ENCODE results near the gene INPP5D. TPM values are rescaled to one million over a fixed set of nuclear protein-coding genes. Genes with fewer than 3 reads are reported as not detected.
"Not testable (repeated sequence)": the region's sequence is repeated elsewhere in the genome, so short reads cannot be mapped to it uniquely, and the experiment has no call there.

INPP5D gene
- total and polyA plus RNA-seq, 3 experiments from 2014 or later = 49.3 to 146 (median 51.0) TPM

DNA sequence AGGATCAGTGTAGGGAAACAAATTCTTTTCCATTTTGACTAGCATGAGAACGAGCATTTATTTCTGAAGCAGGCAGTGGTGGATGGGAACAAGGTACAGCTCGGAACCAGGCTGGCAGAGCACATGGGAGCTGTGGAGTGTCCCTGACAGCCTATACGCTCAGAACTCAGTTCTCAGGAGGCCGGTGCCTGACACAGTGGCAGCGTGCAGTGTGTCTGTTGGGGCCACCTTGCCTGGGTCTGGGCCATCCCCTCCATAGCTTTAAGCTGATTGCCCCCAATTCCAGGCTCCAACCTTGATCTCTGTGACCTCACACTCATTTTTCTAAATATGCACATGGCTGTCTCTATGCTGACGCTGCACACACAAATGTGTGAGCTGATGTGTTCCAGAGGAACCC, 136.9 kb downstream of the INPP5D start:
- peaks cover 0 to 4% (median 0%) of the 10 kb centered on the region in 3 donors for H3K4me1 Mint-ChIP-seq
- ChIA-PET CTCF (interaction anchor here (0.7 to 1.5 kb wide), 2 partner anchors 13 to 54 kb away, joined by 3 read pairs; no protein-coding TSS in a partner anchor), POLR2A (no interaction called here)
- no peaks in the 10 kb centered on the region for H3K9me3 Mint-ChIP-seq
- H3K9me3 ChIP-seq (ENCODE audit: low read length) = no peaks in the 10 kb centered on the region
- peak overlapping the region in 4 of 8 donors; percentile 67 to 94 (median 77) for H3K27ac Mint-ChIP-seq
- H3K36me3 ChIP-seq (ENCODE audit: insufficient read depth, low read length) = peaks cover 66% of the 10 kb centered on the region
- no peak for DNase-seq
- H3K27me3 Mint-ChIP-seq = peaks cover 0 to 4% of the 10 kb centered on the region in 2 donors
- no peaks in the 10 kb centered on the region for H3K27me3 ChIP-seq (ENCODE audit: insufficient read depth, low read length, poor library complexity, severe bottlenecking)
- no peaks in the 10 kb centered on the region for H3K4me1 ChIP-seq (ENCODE audit: insufficient read depth, low read length)
- no peak overlapping the region for H3K27ac ChIP-seq (ENCODE audit: low read depth, low read length)
- H3K36me3 Mint-ChIP-seq = peaks cover 30 to 95% (median 37%) of the 10 kb centered on the region in 3 donors
- H3K4me3 Mint-ChIP-seq = no peak overlapping the region
- H3K4me3 ChIP-seq (ENCODE audit: low read length) = no peak overlapping the region

DNA sequence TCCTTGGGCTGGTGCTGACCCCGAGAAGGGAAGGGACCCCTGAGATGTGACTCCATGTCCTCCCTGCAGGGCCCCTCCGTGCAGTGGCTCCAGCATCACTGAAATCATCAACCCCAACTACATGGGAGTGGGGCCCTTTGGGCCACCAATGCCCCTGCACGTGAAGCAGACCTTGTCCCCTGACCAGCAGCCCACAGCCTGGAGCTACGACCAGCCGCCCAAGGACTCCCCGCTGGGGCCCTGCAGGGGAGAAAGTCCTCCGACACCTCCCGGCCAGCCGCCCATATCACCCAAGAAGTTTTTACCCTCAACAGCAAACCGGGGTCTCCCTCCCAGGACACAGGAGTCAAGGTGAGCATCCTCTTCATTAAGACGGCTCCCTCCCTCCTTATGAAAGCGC, 137.9 kb downstream of the INPP5D start:
- H3K9me3 Mint-ChIP-seq = peaks cover 0 to 2% (median 0%) of the 10 kb centered on the region in 5 donors
- DNase-seq = no peak
- ChIA-PET POLR2A (no interaction called here), CTCF (interaction anchor here (0.7 to 1.5 kb wide), 2 partner anchors 12 to 53 kb away, joined by 3 read pairs; no protein-coding TSS in a partner anchor)
- H3K27ac Mint-ChIP-seq = peak overlapping the region in 4 of 8 donors; percentile 51 to 82 (median 70)
- peaks cover 28 to 96% (median 40%) of the 10 kb centered on the region in 3 donors for H3K36me3 Mint-ChIP-seq
- peaks cover 0 to 4% of the 10 kb centered on the region in 2 donors for H3K27me3 Mint-ChIP-seq
- Histone ChIP-seq H3K4me1 (ENCODE audit: insufficient read depth, low read length) (no peaks in the 10 kb centered on the region), H3K4me3 (ENCODE audit: low read length) (no peak overlapping the region), H3K36me3 (ENCODE audit: insufficient read depth, low read length) (peaks cover 76% of the 10 kb centered on the region), H3K27ac (ENCODE audit: low read depth, low read length) (no peak overlapping the region), H3K27me3 (ENCODE audit: insufficient read depth, low read length, poor library complexity, severe bottlenecking) (no peaks in the 10 kb centered on the region), H3K9me3 (ENCODE audit: low read length) (no peaks in the 10 kb centered on the region)
- peaks cover 0 to 4% (median 0%) of the 10 kb centered on the region in 3 donors for H3K4me1 Mint-ChIP-seq
- no peak overlapping the region for H3K4me3 Mint-ChIP-seq

DNA sequence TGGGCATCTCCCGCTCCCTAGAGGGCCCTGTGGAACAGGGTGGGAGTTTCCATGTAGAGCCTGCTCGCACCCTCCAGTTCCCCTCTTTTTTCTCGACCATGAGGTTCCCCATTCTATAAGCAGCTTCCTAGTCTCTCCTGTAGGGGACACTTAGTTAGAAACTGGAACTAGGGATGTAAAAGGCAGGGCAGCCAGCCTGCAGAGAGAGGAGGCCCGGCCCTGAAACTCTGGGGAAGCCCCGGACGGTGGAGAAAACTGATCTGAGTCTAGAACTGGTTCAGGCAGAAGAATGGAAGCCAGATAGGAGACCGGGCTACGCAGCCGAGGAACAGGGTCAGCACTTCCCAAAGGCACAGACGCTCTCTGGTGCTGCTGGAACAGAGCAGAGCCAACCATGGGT, 139.7 kb downstream of the INPP5D start:
- H3K4me3 ChIP-seq (ENCODE audit: low read length) = no peak overlapping the region
- peak overlapping the region in 1 of 7 donors; percentile 6 for H3K4me3 Mint-ChIP-seq
- H3K27ac ChIP-seq (ENCODE audit: low read depth, low read length) = no peak overlapping the region
- H3K27ac Mint-ChIP-seq = peak overlapping the region in 4 of 8 donors; percentile 36 to 73 (median 58)
- H3K4me1 ChIP-seq (ENCODE audit: insufficient read depth, low read length) = no peaks in the 10 kb centered on the region
- H3K36me3 Mint-ChIP-seq = peaks cover 38 to 92% (median 44%) of the 10 kb centered on the region in 3 donors
- peak in 1 of 5 donors; percentile 21 for DNase-seq
- H3K9me3 ChIP-seq (ENCODE audit: low read length) = no peaks in the 10 kb centered on the region
- ChIA-PET POLR2A (no interaction called here), CTCF (interaction anchor here (1.2 kb wide), 1 partner anchor 15 kb away, joined by 3 read pairs; no protein-coding TSS in a partner anchor)
- H3K9me3 Mint-ChIP-seq = peaks cover 0 to 3% (median 0%) of the 10 kb centered on the region in 5 donors
- H3K27me3 ChIP-seq (ENCODE audit: insufficient read depth, low read length, poor library complexity, severe bottlenecking) = no peaks in the 10 kb centered on the region
- H3K27me3 Mint-ChIP-seq = peaks cover 0 to 4% of the 10 kb centered on the region in 2 donors
- peaks cover 71% of the 10 kb centered on the region for H3K36me3 ChIP-seq (ENCODE audit: insufficient read depth, low read length)
- H3K4me1 Mint-ChIP-seq = peaks cover 0 to 7% (median 2%) of the 10 kb centered on the region in 3 donors

DNA sequence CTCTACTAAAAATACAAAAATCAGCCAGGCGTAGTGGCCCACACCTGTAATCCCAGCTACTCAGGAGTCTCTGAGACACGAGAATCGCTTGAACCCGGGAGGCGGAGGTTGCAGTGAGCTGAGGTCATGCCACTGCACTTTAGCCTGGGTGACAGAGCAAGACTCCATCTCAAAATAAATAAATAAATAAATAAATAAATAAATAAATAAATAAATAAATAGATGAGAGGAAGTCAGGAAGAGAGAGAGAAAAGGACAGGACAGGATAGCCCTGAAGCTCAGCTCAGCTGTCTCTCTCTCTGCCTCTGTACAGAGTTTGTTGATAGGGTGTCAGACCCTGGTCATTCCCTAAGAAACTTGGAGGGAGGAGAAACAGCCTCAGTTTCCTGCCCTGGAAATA, 140.6 kb downstream of the INPP5D start:
- H3K4me1 Mint-ChIP-seq; H3K4me3 ChIP-seq (ENCODE audit: low read length); H3K4me3 Mint-ChIP-seq; H3K9me3 Mint-ChIP-seq; H3K27me3 ChIP-seq (ENCODE audit: insufficient read depth, low read length, poor library complexity, severe bottlenecking); H3K4me1 ChIP-seq (ENCODE audit: insufficient read depth, low read length); POLR2A ChIA-PET; DNase-seq; H3K9me3 ChIP-seq (ENCODE audit: low read length); H3K27me3 Mint-ChIP-seq; H3K27ac ChIP-seq (ENCODE audit: low read depth, low read length): not testable (repeated sequence)
- Mint-ChIP-seq H3K36me3 (peaks cover 38 to 88% (median 41%) of the 10 kb centered on the region in 3 donors), H3K27ac (peak overlapping the region in 2 of 8 donors; percentile 70 to 85)
- CTCF ChIA-PET = interaction anchor here (0.7 to 1.6 kb wide), 3 partner anchors 16 to 51 kb away, joined by 3 to 5 read pairs (median 3); partner anchors contain the start of gene ATG16L1
- peaks cover 63% of the 10 kb centered on the region for H3K36me3 ChIP-seq (ENCODE audit: insufficient read depth, low read length)

DNA sequence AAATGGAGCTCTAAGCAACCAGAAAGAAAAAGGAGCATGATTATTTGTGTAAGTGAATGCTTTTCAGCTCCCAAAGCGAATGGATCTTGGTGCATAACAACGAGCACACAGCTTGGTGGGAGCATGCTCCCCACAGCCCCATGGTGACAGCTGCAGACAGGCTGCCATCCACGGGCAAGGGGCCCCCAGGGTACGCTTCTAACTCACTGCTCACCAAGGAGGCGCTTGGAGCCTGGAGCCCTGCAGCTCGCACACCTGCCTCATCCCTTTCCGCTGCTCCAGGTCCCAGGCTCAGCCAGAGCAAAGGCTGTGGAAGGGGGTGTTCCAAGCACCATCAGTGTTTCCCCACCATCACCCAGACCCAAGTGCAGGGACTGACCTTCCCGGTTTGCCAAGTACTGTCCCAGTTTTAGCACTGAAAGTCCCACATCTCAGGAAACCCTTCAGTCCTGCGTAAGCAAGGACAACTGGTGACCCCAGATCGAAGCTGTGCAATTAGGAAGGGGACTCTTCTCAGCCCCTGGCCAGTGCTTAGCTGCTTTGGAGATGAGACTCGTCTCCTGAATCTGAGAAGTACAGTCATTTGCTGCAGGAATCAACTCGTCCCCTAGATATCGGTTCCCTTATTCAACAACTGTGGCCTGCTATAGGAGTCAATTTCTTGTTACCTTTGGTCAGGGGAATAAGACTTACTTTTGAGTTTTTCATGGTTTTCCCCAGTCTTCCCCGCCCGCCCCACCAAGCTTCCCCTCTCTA, 141.3 kb downstream of the INPP5D start:
- peak overlapping the region in 7 of 8 donors; percentile 14 to 70 (median 30) for H3K27ac Mint-ChIP-seq
- POLR2A ChIA-PET = no interaction called here

DNA sequence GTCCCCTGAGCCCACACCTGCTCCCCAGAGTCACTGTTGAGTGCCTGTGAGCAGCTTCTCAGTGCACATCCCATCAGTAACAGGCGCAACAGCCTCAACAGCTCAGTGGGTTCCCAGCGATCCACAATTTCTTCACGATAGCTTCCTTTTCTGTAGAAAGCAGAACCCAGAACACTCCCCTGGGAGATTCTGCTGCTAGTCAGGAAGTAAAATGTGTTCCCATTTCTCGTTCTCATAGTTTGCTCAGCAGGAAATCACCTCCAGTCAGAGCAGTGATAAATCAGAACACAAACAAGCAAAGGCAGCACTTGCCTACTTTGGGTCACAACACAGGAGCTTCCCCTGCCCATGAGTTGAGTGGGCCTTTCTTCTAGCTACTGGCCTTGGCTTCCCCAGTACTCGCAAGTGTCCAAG, 142.4 kb downstream of the INPP5D start:
- Histone ChIP-seq H3K36me3 (ENCODE audit: insufficient read depth, low read length) (peaks cover 51% of the 10 kb centered on the region), H3K27ac (ENCODE audit: low read depth, low read length) (no peak overlapping the region), H3K9me3 (ENCODE audit: low read length) (no peaks in the 10 kb centered on the region), H3K27me3 (ENCODE audit: insufficient read depth, low read length, poor library complexity, severe bottlenecking) (no peaks in the 10 kb centered on the region), H3K4me1 (ENCODE audit: insufficient read depth, low read length) (no peaks in the 10 kb centered on the region), H3K4me3 (ENCODE audit: low read length) (no peak overlapping the region)
- Mint-ChIP-seq H3K36me3 (peaks cover 34 to 85% (median 34%) of the 10 kb centered on the region in 3 donors), H3K27ac (peak overlapping the region in 6 of 8 donors; percentile 40 to 94 (median 60)), H3K4me1 (peaks cover 5 to 8% (median 7%) of the 10 kb centered on the region in 3 donors), H3K4me3 (no peak overlapping the region), H3K9me3 (peaks cover 0 to 3% (median 0%) of the 10 kb centered on the region in 5 donors), H3K27me3 (peaks cover 0 to 4% of the 10 kb centered on the region in 2 donors)
- DNase-seq = peak in 1 of 5 donors; percentile 17
- CTCF ChIA-PET = interaction anchor here (1.6 to 1.9 kb wide), 2 partner anchors 22 to 49 kb away, joined by 5 to 6 read pairs; partner anchors contain the start of gene ATG16L1
- POLR2A ChIA-PET = no interaction called here

More for the DNA sequence above, 141.3 kb downstream of the INPP5D start:
- Histone ChIP-seq H3K4me3 (ENCODE audit: low read length) (no peak overlapping the region), H3K4me1 (ENCODE audit: insufficient read depth, low read length) (no peaks in the 10 kb centered on the region), H3K27ac (ENCODE audit: low read depth, low read length) (no peak overlapping the region), H3K9me3 (ENCODE audit: low read length) (no peaks in the 10 kb centered on the region), H3K27me3 (ENCODE audit: insufficient read depth, low read length, poor library complexity, severe bottlenecking) (no peaks in the 10 kb centered on the region), H3K36me3 (ENCODE audit: insufficient read depth, low read length) (peaks cover 57% of the 10 kb centered on the region)
- H3K4me3 Mint-ChIP-seq = no peak overlapping the region
- peaks cover 0 to 3% (median 0%) of the 10 kb centered on the region in 5 donors for H3K9me3 Mint-ChIP-seq
- peak in 1 of 5 donors; percentile 15 for DNase-seq
- CTCF ChIA-PET = interaction anchor here (1.6 to 1.9 kb wide), 2 partner anchors 23 to 50 kb away, joined by 5 to 6 read pairs; partner anchors contain the start of gene ATG16L1
- H3K4me1 Mint-ChIP-seq = peaks cover 0 to 7% (median 2%) of the 10 kb centered on the region in 3 donors
- H3K36me3 Mint-ChIP-seq = peaks cover 38 to 87% (median 39%) of the 10 kb centered on the region in 3 donors
- peaks cover 0 to 4% of the 10 kb centered on the region in 2 donors for H3K27me3 Mint-ChIP-seq

DNA sequence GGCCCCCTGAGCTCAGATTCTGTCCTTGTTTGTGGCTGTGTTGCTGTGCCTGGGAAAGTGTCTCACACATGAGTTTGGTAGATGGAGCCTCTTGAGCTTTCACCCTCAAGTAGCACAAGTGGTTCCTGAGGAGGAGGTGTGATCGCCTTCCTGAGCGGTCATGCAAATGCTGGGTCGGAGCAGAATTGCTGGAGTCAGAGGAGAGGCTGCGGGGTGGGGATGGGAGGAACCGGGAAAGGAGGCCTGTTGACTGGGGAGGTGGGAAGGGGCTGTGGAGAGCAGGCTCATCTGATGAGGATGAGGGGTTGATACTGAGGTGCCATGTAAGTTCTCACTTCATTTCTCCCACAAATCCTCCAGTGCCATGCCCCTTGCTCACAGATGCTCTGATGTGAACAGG, 142.9 kb downstream of the INPP5D start:
- peak in 1 of 5 donors; percentile 9 for DNase-seq
- POLR2A ChIA-PET = no interaction called here
- H3K9me3 Mint-ChIP-seq = peaks cover 0 to 3% (median 0%) of the 10 kb centered on the region in 5 donors
- Histone ChIP-seq H3K4me3 (ENCODE audit: low read length) (no peak overlapping the region), H3K36me3 (ENCODE audit: insufficient read depth, low read length) (peaks cover 50% of the 10 kb centered on the region), H3K4me1 (ENCODE audit: insufficient read depth, low read length) (no peaks in the 10 kb centered on the region), H3K27ac (ENCODE audit: low read depth, low read length) (no peak overlapping the region), H3K27me3 (ENCODE audit: insufficient read depth, low read length, poor library complexity, severe bottlenecking) (no peaks in the 10 kb centered on the region), H3K9me3 (ENCODE audit: low read length) (no peaks in the 10 kb centered on the region)
- H3K4me3 Mint-ChIP-seq = no peak overlapping the region
- H3K36me3 Mint-ChIP-seq = peaks cover 32 to 85% (median 34%) of the 10 kb centered on the region in 3 donors
- CTCF ChIA-PET = interaction anchor here (1.9 kb wide), 1 partner anchor 21 kb away, joined by 6 read pairs; no protein-coding TSS in a partner anchor
- H3K27me3 Mint-ChIP-seq = peaks cover 0 to 4% of the 10 kb centered on the region in 2 donors
- peak overlapping the region in 5 of 8 donors; percentile 42 to 94 (median 61) for H3K27ac Mint-ChIP-seq
- peaks cover 5 to 9% (median 8%) of the 10 kb centered on the region in 3 donors for H3K4me1 Mint-ChIP-seq
